Activated effector memory CD4-positive, alpha-beta T cell treated with Interleukin-2 at 50 U/mL for 16 hours (primary cell): ENCODE data around the gene PKNOX2.

Source experiments
- DNase-seq: peaks from one replicate; pipeline ENCODE4 v3.0.0-alpha.2; 2020

Gene PKNOX2

GRCh38 chr11:125164422-125165110 lies at the start of gene PKNOX2:
TSS of gene PKNOX2 (plus strand) at chr11:125164751. CDS start at chr11:125351306, 186,555 bp downstream.
- DNase-seq = peak; percentile 40

- no peak for DNase-seq
Observed at GRCh38 chr11:125117429-125117828, 47.1 kb upstream of the PKNOX2 start.

- DNase-seq = no peak
Observed at GRCh38 chr11:125123194-125123946, 41.2 kb upstream of the PKNOX2 start.

GRCh38 chr11:125123947-125124617 lies 40.5 kb upstream of the PKNOX2 start:
- DNase-seq = no peak

GRCh38 chr11:125124618-125124992 lies 39.9 kb upstream of the PKNOX2 start:
- DNase-seq = no peak

GRCh38 chr11:125128450-125128849 lies 36.1 kb upstream of the PKNOX2 start:
- DNase-seq = no peak

GRCh38 chr11:125129316-125129993 lies 35.1 kb upstream of the PKNOX2 start:
- no peak for DNase-seq

GRCh38 chr11:125132071-125132470 lies 32.5 kb upstream of the PKNOX2 start:
- no peak for DNase-seq

GRCh38 chr11:125132596-125132995 lies 32.0 kb upstream of the PKNOX2 start:
- DNase-seq = no peak

GRCh38 chr11:125136001-125136400 lies 28.6 kb upstream of the PKNOX2 start:
- DNase-seq = no peak

GRCh38 chr11:125138966-125139365 lies 25.6 kb upstream of the PKNOX2 start:
- no peak for DNase-seq

- no peak for DNase-seq
Observed at GRCh38 chr11:125139778-125140177, 24.8 kb upstream of the PKNOX2 start.

GRCh38 chr11:125140233-125140632 lies 24.3 kb upstream of the PKNOX2 start:
- DNase-seq = no peak

- DNase-seq = no peak
Observed at GRCh38 chr11:125141178-125141577, 23.4 kb upstream of the PKNOX2 start.

- DNase-seq = peak; percentile 32
Observed at GRCh38 chr11:125141686-125142535, 22.6 kb upstream of the PKNOX2 start.

GRCh38 chr11:125146232-125146631 lies 18.3 kb upstream of the PKNOX2 start:
- DNase-seq = no peak

GRCh38 chr11:125147280-125147679 lies 17.3 kb upstream of the PKNOX2 start:
- no peak for DNase-seq

GRCh38 chr11:125148011-125148410 lies 16.5 kb upstream of the PKNOX2 start:
- DNase-seq = no peak

- no peak for DNase-seq
Observed at GRCh38 chr11:125148743-125149142, 15.8 kb upstream of the PKNOX2 start.

- DNase-seq = no peak
Observed at GRCh38 chr11:125153837-125154236, 10.7 kb upstream of the PKNOX2 start.

- DNase-seq = no peak
Observed at GRCh38 chr11:125154378-125155099, 10.0 kb upstream of the PKNOX2 start.

- no peak for DNase-seq
Observed at GRCh38 chr11:125155100-125155444, 9.5 kb upstream of the PKNOX2 start.
